Progenitor cell of endocrine pancreas (in vitro differentiated cells): ENCODE measurements around the gene SCRN1. TPM values are rescaled to one million over a fixed set of nuclear protein-coding genes. Genes with fewer than 3 reads are reported as not detected.
"Not testable (repeated sequence)": the region's sequence is repeated elsewhere in the genome, so short reads cannot be mapped to it uniquely, and the experiment has no call there.

Experiments used
- DNase-seq: peaks from one replicate; pipeline ENCODE4 v3.0.0; 2021; ENCODE audit warnings: low spot score; ENCODE audit not compliant: unreplicated experiment
- H3K27ac Mint-ChIP-seq: 2 replicates; pipeline ENCODE4 v1.8.0; 2021; ENCODE audit warnings: mild to moderate bottlenecking, moderate library complexity, mixed read lengths
- H3K27me3 Mint-ChIP-seq: 2 replicates; pipeline ENCODE4 v1.8.0; 2021; ENCODE audit warnings: mixed read lengths
- H3K36me3 Mint-ChIP-seq: 2 replicates; pipeline ENCODE4 v1.8.0; 2022; ENCODE audit warnings: mixed read lengths; ENCODE audit not compliant: insufficient read depth
- H3K4me1 Mint-ChIP-seq: 2 replicates; pipeline ENCODE4 v1.8.0; 2021; ENCODE audit warnings: low read depth, mixed read lengths
- H3K4me3 Mint-ChIP-seq: 2 replicates; pipeline ENCODE4 v1.8.0; 2021; ENCODE audit warnings: low read depth, mild to moderate bottlenecking, moderate library complexity, mixed read lengths
- H3K9me3 Mint-ChIP-seq: 2 replicates; pipeline ENCODE4 v1.8.0; 2021; ENCODE audit warnings: low read depth, mixed read lengths
- CTCF ChIP-seq: fragments of 200-600 bp; sonication (generic); IDR thresholded peaks from one replicate; pipeline ENCODE4 v1.5.0; 2021; ENCODE audit warnings: antibody characterized with exemption, mild to moderate bottlenecking; ENCODE audit not compliant: unreplicated experiment
- total RNA-seq: library from RNA; stranded (reverse); gene quantifications from 2 replicates; pipeline ENCODE4 v1.2.1, GENCODE V29; 2021

SCRN1 gene
- total RNA-seq, 1 donor from 2014 or later, result 53.4 TPM

DNA sequence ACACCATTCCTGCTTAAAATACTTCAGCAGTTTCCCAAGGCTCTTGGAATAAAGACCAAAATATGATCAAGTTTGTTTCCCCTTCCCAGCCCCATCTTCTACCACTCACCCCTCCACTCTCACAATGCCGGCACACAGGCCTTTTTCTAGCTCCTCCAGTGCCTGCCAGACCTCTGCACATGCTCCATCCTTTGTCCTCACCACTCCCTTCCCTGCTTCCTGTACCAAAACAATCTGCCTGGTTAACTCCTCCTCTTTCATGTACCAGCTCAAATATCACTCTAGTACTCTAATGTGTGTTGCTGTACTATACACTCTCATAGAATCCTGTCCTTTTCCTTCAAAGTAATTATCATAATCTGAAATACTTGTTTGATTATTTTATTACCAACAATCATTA is 19.4 kb downstream of the SCRN1 start:
- no peaks in the 10 kb centered on the region for H3K27me3 Mint-ChIP-seq
- peaks cover 11% of the 10 kb centered on the region for H3K4me1 Mint-ChIP-seq
- no peak for TF ChIP-seq CTCF
- H3K4me3 Mint-ChIP-seq, result no peak overlapping the region
- DNase-seq, result no peak
- H3K36me3 Mint-ChIP-seq, result peaks cover 21% of the 10 kb centered on the region
- no peaks in the 10 kb centered on the region for H3K9me3 Mint-ChIP-seq
- H3K27ac Mint-ChIP-seq, result peak overlapping the region; percentile 0

DNA sequence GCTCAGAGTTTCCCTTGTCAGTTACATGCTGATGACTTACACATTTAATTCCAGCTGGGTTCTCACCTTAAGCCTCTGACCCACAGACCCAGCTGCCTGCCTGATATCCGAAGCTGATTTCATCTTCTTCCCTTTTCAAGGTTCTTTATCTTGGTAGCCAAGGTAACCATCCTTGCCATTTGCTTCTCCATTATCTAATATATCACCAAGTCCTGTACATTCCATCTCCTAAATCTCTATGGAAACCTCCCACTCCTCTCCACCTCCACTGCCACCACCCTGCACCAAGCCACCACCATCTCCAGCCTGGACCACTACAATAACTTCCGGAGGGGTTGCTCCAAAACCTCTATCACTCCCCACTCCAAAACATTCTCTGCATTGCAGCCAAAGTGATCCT is 19.9 kb downstream of the SCRN1 start:
- no peak for DNase-seq
- H3K4me3 Mint-ChIP-seq, result no peak overlapping the region
- peaks cover 23% of the 10 kb centered on the region for H3K36me3 Mint-ChIP-seq
- no peak for TF ChIP-seq CTCF
- H3K4me1 Mint-ChIP-seq, result peaks cover 11% of the 10 kb centered on the region
- no peak overlapping the region for H3K27ac Mint-ChIP-seq
- H3K27me3 Mint-ChIP-seq, result no peaks in the 10 kb centered on the region
- no peaks in the 10 kb centered on the region for H3K9me3 Mint-ChIP-seq

DNA sequence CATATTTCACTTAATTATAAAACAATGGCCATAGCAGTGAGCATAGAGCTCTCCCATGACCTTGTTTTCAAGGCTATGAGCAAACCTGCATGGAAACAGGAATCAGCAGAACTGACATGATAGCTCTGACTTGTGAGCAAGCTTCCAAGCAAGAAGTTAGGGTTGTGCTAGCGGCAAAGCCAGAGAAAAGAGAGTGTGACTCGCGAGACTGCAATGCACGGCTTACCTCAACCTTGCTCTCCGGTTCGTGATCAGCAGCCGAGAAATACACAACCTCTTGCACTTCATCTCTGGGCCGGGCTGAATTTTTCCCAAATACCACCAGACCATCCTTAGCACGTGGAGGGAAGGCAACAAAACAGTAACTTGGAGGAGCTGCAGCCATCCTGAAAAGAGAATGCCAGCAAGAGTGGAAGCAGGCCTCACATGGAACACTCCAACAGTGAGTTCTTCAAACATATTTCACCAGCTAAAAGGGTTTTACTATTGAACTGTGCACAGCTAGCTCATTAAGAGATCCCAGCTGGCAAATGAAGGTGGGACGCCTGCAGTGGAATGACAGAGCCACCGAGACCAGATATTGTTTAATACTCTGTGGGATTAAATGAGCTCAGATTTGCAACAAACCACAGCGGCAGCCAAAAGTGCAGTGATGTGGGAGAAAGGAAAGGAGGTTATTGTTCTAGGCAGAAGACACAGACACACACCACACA is 20.8 kb downstream of the SCRN1 start:
- H3K4me1 Mint-ChIP-seq, result peaks cover 11% of the 10 kb centered on the region
- no peak overlapping the region for H3K4me3 Mint-ChIP-seq
- H3K9me3 Mint-ChIP-seq, result no peaks in the 10 kb centered on the region
- TF ChIP-seq CTCF, result no peak
- peaks cover 23% of the 10 kb centered on the region for H3K36me3 Mint-ChIP-seq
- no peak overlapping the region for H3K27ac Mint-ChIP-seq
- DNase-seq, result no peak
- no peaks in the 10 kb centered on the region for H3K27me3 Mint-ChIP-seq

DNA sequence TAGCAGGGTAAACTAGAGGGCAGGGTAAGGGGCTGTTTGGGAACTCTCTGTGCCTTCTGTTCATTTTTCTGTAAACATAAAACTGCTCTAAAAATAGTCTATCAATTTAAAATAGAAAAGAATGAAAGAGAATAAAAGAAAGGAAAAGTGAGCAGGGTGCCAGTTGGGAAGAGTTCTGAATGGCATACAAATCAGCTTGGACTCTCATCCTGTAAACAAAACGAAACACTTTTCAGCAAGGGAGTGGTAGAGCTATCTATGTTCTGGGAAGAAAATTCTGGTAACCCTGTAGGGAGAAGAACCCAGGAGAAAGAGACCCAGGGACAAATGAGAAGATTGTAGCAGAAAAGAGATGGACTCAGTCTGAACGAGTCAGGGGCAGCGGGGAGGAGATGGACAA is 24.6 kb downstream of the SCRN1 start:
- no peaks in the 10 kb centered on the region for H3K27me3 Mint-ChIP-seq

GRCh38 chr7:29962035-29962434 is 27.6 kb downstream of the SCRN1 start:
- H3K27me3 Mint-ChIP-seq, result no peaks in the 10 kb centered on the region
- DNase-seq, result no peak
- H3K9me3 Mint-ChIP-seq, result peaks cover 3% of the 10 kb centered on the region
- H3K27ac Mint-ChIP-seq, result no peak overlapping the region
- no peak for TF ChIP-seq CTCF
- no peak overlapping the region for H3K4me3 Mint-ChIP-seq
- peaks cover 30% of the 10 kb centered on the region for H3K36me3 Mint-ChIP-seq
- H3K4me1 Mint-ChIP-seq, result peaks cover 6% of the 10 kb centered on the region

More for the DNA sequence above, 24.6 kb downstream of the SCRN1 start:
- Mint-ChIP-seq H3K27ac (no peak overlapping the region), H3K4me3 (no peak overlapping the region), H3K36me3 (peaks cover 34% of the 10 kb centered on the region), H3K9me3 (peaks cover 3% of the 10 kb centered on the region), H3K4me1 (peaks cover 4% of the 10 kb centered on the region)
- no peak for TF ChIP-seq CTCF
- DNase-seq, result no peak

GRCh38 chr7:29961611-29962010 is 28.0 kb downstream of the SCRN1 start:
- H3K4me3 Mint-ChIP-seq, H3K27me3 Mint-ChIP-seq, DNase-seq, H3K9me3 Mint-ChIP-seq, H3K27ac Mint-ChIP-seq: not testable (repeated sequence)
- Mint-ChIP-seq H3K4me1 (peaks cover 10% of the 10 kb centered on the region), H3K36me3 (peaks cover 27% of the 10 kb centered on the region)
